Activated T-helper 17 cell treated with anti-CD3 and anti-CD28 coated beads, Interleukin-2, amount 50 U/mL, for 72 hours (primary cell): ENCODE measurements around the gene CCDC92. TPM values are rescaled to one million over a fixed set of nuclear protein-coding genes. Genes with fewer than 3 reads are reported as not detected.

Source experiments
- total RNA-seq, 2 donors: library from RNA; stranded (reverse); gene quantifications; one replicate each; pipeline ENCODE4 v1.2.3, GENCODE V29; 2022

Gene CCDC92
- total RNA-seq, 2 donors from 2014 or later = 19.2 to 19.4 TPM

Other genes with a start within 250 kb of the CCDC92 start
- under 1 TPM; 0.26 to 0.30 TPM for gene DNAH10, start 210.5 kb downstream of the CCDC92 start, total RNA-seq
- gene ZNF664, start 384 bp upstream of the CCDC92 start, total RNA-seq = 10 to 100 TPM; 35.6 to 48.3 TPM